ENCODE data around the gene CCL25. TPM values are rescaled to one million over a fixed set of nuclear protein-coding genes. Genes with fewer than 3 reads are reported as not detected.

CCL25 gene
- total RNA-seq, 1 experiment from 2014 or later: not detected

DNA sequence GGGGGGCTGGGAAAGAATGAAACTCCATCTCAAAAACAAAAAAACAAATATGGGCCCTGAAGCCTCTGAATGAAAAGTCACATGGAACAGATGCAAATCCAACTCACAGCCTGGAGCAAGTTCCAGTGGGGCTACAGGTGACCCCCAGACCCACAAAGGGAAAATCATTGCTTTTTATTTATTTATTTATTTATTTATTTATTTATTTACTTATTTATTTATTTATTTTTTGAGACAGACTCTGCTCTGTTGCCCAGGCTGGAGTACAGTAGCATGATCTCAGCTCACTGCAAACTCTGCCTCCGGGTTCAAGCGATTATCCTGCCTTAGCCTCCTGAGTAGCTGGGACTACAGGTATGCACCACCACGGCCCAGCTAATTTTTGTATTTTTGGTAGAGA lies 13.3 kb upstream of the CCL25 start:
- intact Hi-C loops (cut with micrococcal nuclease): no loop called here
- Histone ChIP-seq H2AFZ (ENCODE audit: low read depth, low read length, poor library complexity, severe bottlenecking) (no peak overlapping the region), H4K20me1 (ENCODE audit: insufficient read depth) (no peaks in the 10 kb centered on the region), H3K4me3 (replicated peaks in 1 of 2; ENCODE audit: low read depth in 1 of 2, low read length in 2 of 2) (no peak overlapping the region), H3K4me2 (ENCODE audit: low read length) (no peak overlapping the region), H3K9me3 (ENCODE audit: control insufficient read depth in 1 of 2, insufficient read depth in 1 of 2, low read depth in 1 of 2, low read length in 2 of 2) (no peaks in the 10 kb centered on the region), H3K79me2 (ENCODE audit: insufficient read depth, low read length) (no peaks in the 10 kb centered on the region), H3K27ac (ENCODE audit: low read depth, low read length) (no peak overlapping the region), H3K36me3 (ENCODE audit: control insufficient read depth in 1 of 2, insufficient read depth in 2 of 2, low read length in 2 of 2) (no peaks in the 10 kb centered on the region), H3K4me1 (ENCODE audit: control insufficient read depth in 1 of 2, insufficient read depth in 2 of 2, low read length in 2 of 2) (peaks cover 4 to 10% of the 10 kb centered on the region in 2 experiments; a peak in 3 of 4 replicates), H3K9me2 (ENCODE audit: insufficient read depth) (no peaks in the 10 kb centered on the region), H3K27me3 (ENCODE audit: insufficient read depth, low read length) (no peaks in the 10 kb centered on the region), H3K9ac (ENCODE audit: low read length) (no peak overlapping the region)
- POLR2A ChIA-PET: no interaction called here
- BruUV-seq (replicated peaks): no TSS peak
- RAD21 ChIA-PET (ENCODE audit: low non-redundant PET in 1 of 2, low total read pairs in 2 of 2, uncharacterized antibody in 2 of 2, unreplicated experiment in 2 of 2): no interaction called here
- DNase-seq (ENCODE audit: low read depth, low spot score): no peak
- ATAC-seq: no peak
- TF ChIP-seq ZFX (IDR thresholded peaks at IDR 0.05) (no peak), CBX3 (IDR thresholded peaks at IDR 0.05; ENCODE audit: low read depth) (no peak), POLR2AphosphoS5 (IDR thresholded peaks at IDR 0.05; ENCODE audit: low read depth, low read length) (no peak), ZNF274 (IDR thresholded peaks at IDR 0.05; ENCODE audit: low read depth, low read length) (no peak), CEBPB (IDR thresholded peaks at IDR 0.05; ENCODE audit: low read depth) (no peak), ELF1 (IDR thresholded peaks at IDR 0.05; ENCODE audit: borderline replicate concordance, low read depth) (no peak), SP1 (IDR thresholded peaks at IDR 0.05; ENCODE audit: low read depth) (no peak), RAD21 (IDR thresholded peaks at IDR 0.05; ENCODE audit: low read depth) (no peak)
- TF ChIP-seq, protein P1, sequence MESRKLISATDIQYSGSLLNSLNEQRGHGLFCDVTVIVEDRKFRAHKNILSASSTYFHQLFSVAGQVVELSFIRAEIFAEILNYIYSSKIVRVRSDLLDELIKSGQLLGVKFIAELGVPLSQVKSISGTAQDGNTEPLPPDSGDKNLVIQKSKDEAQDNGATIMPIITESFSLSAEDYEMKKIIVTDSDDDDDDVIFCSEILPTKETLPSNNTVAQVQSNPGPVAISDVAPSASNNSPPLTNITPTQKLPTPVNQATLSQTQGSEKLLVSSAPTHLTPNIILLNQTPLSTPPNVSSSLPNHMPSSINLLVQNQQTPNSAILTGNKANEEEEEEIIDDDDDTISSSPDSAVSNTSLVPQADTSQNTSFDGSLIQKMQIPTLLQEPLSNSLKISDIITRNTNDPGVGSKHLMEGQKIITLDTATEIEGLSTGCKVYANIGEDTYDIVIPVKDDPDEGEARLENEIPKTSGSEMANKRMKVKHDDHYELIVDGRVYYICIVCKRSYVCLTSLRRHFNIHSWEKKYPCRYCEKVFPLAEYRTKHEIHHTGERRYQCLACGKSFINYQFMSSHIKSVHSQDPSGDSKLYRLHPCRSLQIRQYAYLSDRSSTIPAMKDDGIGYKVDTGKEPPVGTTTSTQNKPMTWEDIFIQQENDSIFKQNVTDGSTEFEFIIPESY (IDR thresholded peaks at IDR 0.05; ENCODE audit: extremely low read depth, insufficient replicate concordance, low read length): no peak
- TF ChIP-seq, protein P2, sequence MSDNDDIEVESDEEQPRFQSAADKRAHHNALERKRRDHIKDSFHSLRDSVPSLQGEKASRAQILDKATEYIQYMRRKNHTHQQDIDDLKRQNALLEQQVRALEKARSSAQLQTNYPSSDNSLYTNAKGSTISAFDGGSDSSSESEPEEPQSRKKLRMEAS (IDR thresholded peaks at IDR 0.05): no peak
- CTCF ChIA-PET: no interaction called here

Measured in HCT116 (cell line).